ENCODE data around the gene DNAAF1. TPM values are rescaled to one million over a fixed set of nuclear protein-coding genes. Genes with fewer than 3 reads are reported as not detected.

Gene DNAAF1
- polyA plus RNA-seq, 1 donor (not counting 4 experiments of a cell fraction or from before 2014, with no cell fraction given), result 0.01 TPM

- no peaks in the 10 kb centered on the region for H4K20me1 ChIP-seq (ENCODE audit: control insufficient read depth, extremely low read depth, insufficient read depth, low read length)
- peaks cover 2% of the 10 kb centered on the region for H3K4me1 ChIP-seq (ENCODE audit: control insufficient read depth, extremely low read depth, insufficient read depth, low read length)
- no peaks in the 10 kb centered on the region for H3K9me1 ChIP-seq (ENCODE audit: control insufficient read depth, extremely low read depth, insufficient read depth, low read length)
- H3K4me2 ChIP-seq (ENCODE audit: control insufficient read depth, extremely low read depth, insufficient read depth, low read depth, low read length), result peak overlapping the region; percentile 98
- no peak for DNase-seq (ENCODE audit: low read depth, low spot score)
- H3K27me3 ChIP-seq (ENCODE audit: control insufficient read depth, extremely low read depth, insufficient read depth, low read length), result no peaks in the 10 kb centered on the region
- no peaks in the 10 kb centered on the region for H3K79me2 ChIP-seq (ENCODE audit: control insufficient read depth, insufficient read depth, low read length)
- TF ChIP-seq EZH2 (IDR thresholded peaks at IDR 0.05; ENCODE audit: low read length), result no peak
- TF ChIP-seq, protein P1, sequence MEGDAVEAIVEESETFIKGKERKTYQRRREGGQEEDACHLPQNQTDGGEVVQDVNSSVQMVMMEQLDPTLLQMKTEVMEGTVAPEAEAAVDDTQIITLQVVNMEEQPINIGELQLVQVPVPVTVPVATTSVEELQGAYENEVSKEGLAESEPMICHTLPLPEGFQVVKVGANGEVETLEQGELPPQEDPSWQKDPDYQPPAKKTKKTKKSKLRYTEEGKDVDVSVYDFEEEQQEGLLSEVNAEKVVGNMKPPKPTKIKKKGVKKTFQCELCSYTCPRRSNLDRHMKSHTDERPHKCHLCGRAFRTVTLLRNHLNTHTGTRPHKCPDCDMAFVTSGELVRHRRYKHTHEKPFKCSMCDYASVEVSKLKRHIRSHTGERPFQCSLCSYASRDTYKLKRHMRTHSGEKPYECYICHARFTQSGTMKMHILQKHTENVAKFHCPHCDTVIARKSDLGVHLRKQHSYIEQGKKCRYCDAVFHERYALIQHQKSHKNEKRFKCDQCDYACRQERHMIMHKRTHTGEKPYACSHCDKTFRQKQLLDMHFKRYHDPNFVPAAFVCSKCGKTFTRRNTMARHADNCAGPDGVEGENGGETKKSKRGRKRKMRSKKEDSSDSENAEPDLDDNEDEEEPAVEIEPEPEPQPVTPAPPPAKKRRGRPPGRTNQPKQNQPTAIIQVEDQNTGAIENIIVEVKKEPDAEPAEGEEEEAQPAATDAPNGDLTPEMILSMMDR (optimal IDR thresholded peaks at IDR 0.05 in 1 of 3, IDR thresholded peaks at IDR 0.05 in 1 of 3, conservative IDR thresholded peaks at IDR 0.05 in 1 of 3; ENCODE audit: extremely low read depth in 1 of 3, insufficient read depth in 2 of 3, low read length in 3 of 3), result peak; percentile 5 to 44 (median 20)
- H3K9ac ChIP-seq (ENCODE audit: control insufficient read depth, extremely low read depth, insufficient read depth, low read length), result peak overlapping the region; percentile 79
- peak overlapping the region; percentile 75 to 95 (median 90) for H3K4me3 ChIP-seq (ENCODE audit: control insufficient read depth in 2 of 3, extremely low read depth in 1 of 3, insufficient read depth in 2 of 3, low read depth in 1 of 3, low read length in 3 of 3)
- FAIRE-seq, result no peak
- H2AFZ ChIP-seq (ENCODE audit: control insufficient read depth, low read length), result peak overlapping the region; percentile 84
- no peak overlapping the region for H3K27ac ChIP-seq (ENCODE audit: control insufficient read depth, insufficient read depth, low read length)
- dilution Hi-C loops (cut with MboI; ENCODE audit: extremely low pct_ligation_motif_present, low sequenced_read_pairs), result no loop called here
- no peaks in the 10 kb centered on the region for H3K9me3 ChIP-seq (ENCODE audit: control insufficient read depth, low read depth, low read length)
- H3K36me3 ChIP-seq (ENCODE audit: control insufficient read depth in 2 of 2, extremely low read depth in 1 of 2, insufficient read depth in 2 of 2, low read length in 2 of 2), result no peaks in the 10 kb centered on the region
Measured at GRCh38 chr16:84144209-84144858, 774 bp upstream of the DNAAF1 start.

GRCh38 chr16:84150926-84151325 lies 5.8 kb downstream of the DNAAF1 start:
- Histone ChIP-seq H3K9me3 (ENCODE audit: control insufficient read depth, low read depth, low read length) (no peaks in the 10 kb centered on the region), H2AFZ (ENCODE audit: control insufficient read depth, low read length) (no peak overlapping the region), H3K4me1 (ENCODE audit: control insufficient read depth, extremely low read depth, insufficient read depth, low read length) (no peaks in the 10 kb centered on the region), H3K79me2 (ENCODE audit: control insufficient read depth, insufficient read depth, low read length) (no peaks in the 10 kb centered on the region), H3K27me3 (ENCODE audit: control insufficient read depth, extremely low read depth, insufficient read depth, low read length) (no peaks in the 10 kb centered on the region), H3K27ac (ENCODE audit: control insufficient read depth, insufficient read depth, low read length) (no peak overlapping the region), H3K36me3 (ENCODE audit: control insufficient read depth in 2 of 2, extremely low read depth in 1 of 2, insufficient read depth in 2 of 2, low read length in 2 of 2) (no peaks in the 10 kb centered on the region), H4K20me1 (ENCODE audit: control insufficient read depth, extremely low read depth, insufficient read depth, low read length) (no peaks in the 10 kb centered on the region), H3K4me2 (ENCODE audit: control insufficient read depth, extremely low read depth, insufficient read depth, low read depth, low read length) (no peak overlapping the region), H3K9ac (ENCODE audit: control insufficient read depth, extremely low read depth, insufficient read depth, low read length) (no peak overlapping the region), H3K4me3 (ENCODE audit: control insufficient read depth in 2 of 3, extremely low read depth in 1 of 3, insufficient read depth in 2 of 3, low read depth in 1 of 3, low read length in 3 of 3) (no peak overlapping the region), H3K9me1 (ENCODE audit: control insufficient read depth, extremely low read depth, insufficient read depth, low read length) (no peaks in the 10 kb centered on the region)
- DNase-seq (ENCODE audit: low read depth, low spot score), result no peak
- no peak for FAIRE-seq
- dilution Hi-C loops (cut with MboI; ENCODE audit: extremely low pct_ligation_motif_present, low sequenced_read_pairs), result no loop called here
- TF ChIP-seq EZH2 (IDR thresholded peaks at IDR 0.05; ENCODE audit: low read length), result no peak
- TF ChIP-seq, protein P1 (optimal IDR thresholded peaks at IDR 0.05 in 1 of 3, IDR thresholded peaks at IDR 0.05 in 1 of 3, conservative IDR thresholded peaks at IDR 0.05 in 1 of 3; ENCODE audit: extremely low read depth in 1 of 3, insufficient read depth in 2 of 3, low read length in 3 of 3), result no peak

Measured in keratinocyte (primary cell).